Esophagus squamous epithelium (tissue), 4 donors: ENCODE results near the gene RARS2. TPM values are rescaled to one million over a fixed set of nuclear protein-coding genes. Genes with fewer than 3 reads are reported as not detected.

Experiments used
- small RNA-seq, 4 donors: library from RNA; depleted of rRNA; stranded (forward); fragments of <200 nt; gene quantifications; one replicate each; pipeline ENCODE3, GENCODE V24; 2016
- total RNA-seq, 4 donors: library from RNA; depleted of rRNA; stranded (reverse); fragments of >200 nt; gene quantifications; one replicate each; pipeline ENCODE4 v1.1.0, GENCODE V29; 2016

The RARS2 gene
- total RNA-seq, 4 donors from 2014 or later, result 9.6 to 24.1 (median 21.9) TPM

Small RNAs within 50 kb of the gene (small RNA-seq; reads per million reads assigned to genes)
- gene RNU6-444P, result 0 reads per million in 4 donors

Other genes starting within 250 kb of the RARS2 start
- gene C6orf163, start 245.2 kb downstream of the RARS2 start, total RNA-seq, result 1 to 10 TPM in 2 of 4 donors, under 1 TPM in 2; 0.35 to 3.1 (median 1.2) TPM
- gene CFAP206, start 182.0 kb downstream of the RARS2 start, total RNA-seq, result under 1 TPM in 1 of 4 donors, not detected in 3; 0.26 TPM
- gene SLC35A1, start 117.0 kb downstream of the RARS2 start, total RNA-seq, result 10 to 100 TPM in 2 of 4 donors, 1 to 10 TPM in 2; 8.3 to 12.8 (median 10.9) TPM
- gene ORC3, start 148 bp upstream of the RARS2 start, total RNA-seq, result 10 to 100 TPM in 3 of 4 donors, 1 to 10 TPM in 1; 8.6 to 15.4 (median 12.7) TPM
- 10 to 100 TPM; 13.8 to 36.7 (median 25.4) TPM for gene AKIRIN2, start 112.2 kb upstream of the RARS2 start, total RNA-seq